K562 (cell line): ENCODE data around the gene ZKSCAN4. TPM values are rescaled to one million over a fixed set of nuclear protein-coding genes. Genes with fewer than 3 reads are reported as not detected.

Experiments used
- ATAC-seq: fragments of 200-7000 bp; cut with Tn5 transposase; 3 replicates; pipeline ENCODE4 v1.9.1; 2020; ENCODE audit warnings: moderate library complexity
- BruUV-seq: library from RNA; stranded (reverse); fragments of 400-500 nt; replicated peaks from 2 replicates; lab custom pipeline; 2021; lab: Mats Ljungman, UMichigan
- CTCF ChIA-PET: fragments of 300-600 bp; formaldehyde crosslinking; extraction: SDS; loops from one replicate; lab custom pipeline; 2021; ENCODE audit warnings: low intra/inter-chr PET ratio; lab: Yijun Ruan, JAX
- POLR2A ChIA-PET: fragments of 300-600, 350-650 bp; sonication (Branson Sonifier 250); formaldehyde crosslinking; extraction: SDS; loops from one replicate; lab custom pipeline; 2021; ENCODE audit warnings: antibody characterized with exemption, inconsistent platforms; lab: Yijun Ruan, JAX
- DNase-seq, 4 experiments: peaks; one replicate each; pipeline versions ENCODE4 v3.0.0 to v3.0.0-alpha.2; 2011 to 2018; ENCODE audit warnings: low spot score in 3 of 4, mixed read lengths in 3 of 4; ENCODE audit errors: extremely low read depth in 1 of 4
- FAIRE-seq: peaks from 2 replicates; lab custom pipeline; 2011; peaks lifted over from hg19 to GRCh38; lab: Jason Lieb, UNC
- H2AFZ ChIP-seq: 2 replicates; pipeline ENCODE4 v1.6.0; 2011; ENCODE audit warnings: low read depth, low read length, control low read depth, inconsistent platforms
- H3K27ac ChIP-seq: fragments of 200-600 bp; 3 replicates; pipeline ENCODE4 v1.8.0; 2011; ENCODE audit warnings: low read depth, mild to moderate bottlenecking, control low read depth, inconsistent platforms, low read length, moderate library complexity, mixed read lengths; ENCODE audit errors: extremely low read depth
- H3K27me3 ChIP-seq, 2 experiments: fragments of 300-600 bp in 1 of 2; 2 replicates in 1 of 2; 3 replicates in 1 of 2; pipeline versions ENCODE4 v1.6.0 to v1.8.0; 2011; ENCODE audit warnings: inconsistent platforms in 2 of 2, low read length in 2 of 2, mild to moderate bottlenecking in 1 of 2, mixed read lengths in 1 of 2, moderate library complexity in 1 of 2; ENCODE audit not compliant: control insufficient read depth in 2 of 2, insufficient read depth in 2 of 2
- H3K36me3 ChIP-seq: fragments of 300-600 bp; 3 replicates; pipeline ENCODE4 v1.8.0; 2011; ENCODE audit warnings: mild to moderate bottlenecking, low read length, inconsistent platforms; ENCODE audit not compliant: control insufficient read depth, insufficient read depth
- H3K4me1 ChIP-seq, 2 experiments: fragments of 200-600 bp in 1 of 2; replicated peaks in 1 of 2; 2 replicates in 1 of 2; 3 replicates in 1 of 2; pipeline versions ENCODE4 v1.5.1 to v1.8.0; 2011; ENCODE audit warnings: inconsistent platforms in 2 of 2, low read length in 2 of 2, mild to moderate bottlenecking in 1 of 2, mixed read lengths in 1 of 2, moderate library complexity in 1 of 2; ENCODE audit not compliant: control insufficient read depth in 2 of 2, insufficient read depth in 2 of 2
- H3K4me2 ChIP-seq: 2 replicates; pipeline ENCODE4 v1.6.1; 2011; ENCODE audit warnings: low read length, control low read depth, inconsistent platforms, mixed read lengths; ENCODE audit not compliant: insufficient read depth
- H3K4me3 ChIP-seq: fragments of 200-600 bp; sonication (generic), shearing (Covaris generic); 2 replicates; pipeline ENCODE4 v1.5.1; 2016; ENCODE audit warnings: control low read depth, inconsistent platforms
- H3K79me2 ChIP-seq: fragments of 200-600 bp; 3 replicates; pipeline ENCODE4 v1.8.0; 2011; ENCODE audit warnings: low read length, inconsistent platforms; ENCODE audit not compliant: control insufficient read depth, insufficient read depth
- H3K9ac ChIP-seq, 2 experiments: 2 replicates each; pipeline versions ENCODE4 v1.6.0 to v1.6.1; 2011; ENCODE audit warnings: low read depth in 2 of 2, low read length in 2 of 2, control low read depth in 1 of 2, inconsistent platforms in 1 of 2, mild to moderate bottlenecking in 1 of 2, mixed read lengths in 1 of 2; ENCODE audit not compliant: insufficient read depth in 1 of 2
- H3K9me1 ChIP-seq: one replicate; pipeline ENCODE4 v1.6.0; 2011; ENCODE audit warnings: inconsistent platforms, mild to moderate bottlenecking, low read length, moderate library complexity; ENCODE audit not compliant: control insufficient read depth, insufficient read depth
- H3K9me3 ChIP-seq: replicated peaks from 2 replicates; pipeline ENCODE4 v1.5.1; 2011; ENCODE audit warnings: low read depth, low read length, inconsistent platforms; ENCODE audit not compliant: control insufficient read depth, insufficient read depth
- H4K20me1 ChIP-seq: replicated peaks from 2 replicates; pipeline ENCODE4 v1.6.1; 2011; ENCODE audit warnings: low read length, inconsistent platforms, mixed read lengths; ENCODE audit not compliant: control insufficient read depth, insufficient read depth
- CSDE1 ChIP-seq, 2 experiments: fragments of 450-650 bp; IDR thresholded peaks; 2 replicates each; pipeline ENCODE4 v1.6.1; 2016; ENCODE audit warnings: mild to moderate bottlenecking in 1 of 2
- GTF2E2 ChIP-seq: fragments of 200-800 bp; sonication (Bioruptor generic); IDR thresholded peaks from 2 replicates; pipeline ENCODE4 v1.6.1; 2016; ENCODE audit warnings: missing genetic modification characterization, missing compliant biosample characterization
- KDM4B ChIP-seq, 2 experiments: fragments of 450-650 bp in 1 of 2; sonication (generic) in 1 of 2; IDR thresholded peaks; 2 replicates each; pipeline ENCODE4 v1.6.1; 2016 to 2017; ENCODE audit warnings: borderline replicate concordance in 2 of 2, antibody characterized with exemption in 1 of 2, low read depth in 1 of 2, mild to moderate bottlenecking in 1 of 2
- NR0B1 ChIP-seq: fragments of 450-650 bp; IDR thresholded peaks from one replicate; pipeline ENCODE4 v1.6.1; 2018; ENCODE audit warnings: mild to moderate bottlenecking, moderate library complexity; ENCODE audit not compliant: partially characterized antibody
- POLR2B ChIP-seq: fragments of 450-650 bp; IDR thresholded peaks from 2 replicates; pipeline ENCODE4 v1.6.1; 2018; ENCODE audit warnings: low read depth; ENCODE audit not compliant: partially characterized antibody
- PTRF ChIP-seq: fragments of 450-650 bp; IDR thresholded peaks from 2 replicates; pipeline ENCODE4 v1.6.1; 2016; ENCODE audit warnings: mild to moderate bottlenecking, missing genetic modification characterization, missing compliant biosample characterization
- THRAP3 ChIP-seq: fragments of 450-650 bp; IDR thresholded peaks from 2 replicates; pipeline ENCODE4 v1.6.1; 2016; ENCODE audit warnings: mild to moderate bottlenecking, inconsistent platforms, borderline replicate concordance
- ZNF140 ChIP-seq: fragments of 250-450 bp; sonication (Bioruptor Pico); IDR thresholded peaks from 2 replicates; pipeline ENCODE4 v1.8.0; 2021; ENCODE audit warnings: moderate library complexity, mild to moderate bottlenecking, inconsistent platforms
- ZNF75A ChIP-seq: fragments of 450-650 bp; formaldehyde crosslinking; IDR thresholded peaks from 2 replicates; pipeline ENCODE4 v1.4.0; 2020; ENCODE audit warnings: mild to moderate bottlenecking
- WGBS: fragments of 100-300 bp; shearing (Covaris generic); methylation state at CpG from one replicate; pipeline ENCODE4 v1.1.6; 2016; ENCODE audit warnings: low coverage, mixed read lengths; ENCODE audit not compliant: insufficient coverage; ENCODE audit errors: missing lambda C conversion rate; 5-methylcytosine and 5-hydroxymethylcytosine counted together
- in situ Hi-C: fragments of 300-500 bp; cut with MboI; formaldehyde crosslinking; loops from 4 replicates; pipeline ENCODE4 v1.15.0; 2018; ENCODE audit warnings: inconsistent platforms, mixed read lengths
- intact Hi-C: fragments of 100-400 bp; cut with micrococcal nuclease; formaldehyde crosslinking; loops from 2 replicates; pipeline ENCODE4 v1.14.2; 2022
- polyA plus RNA-seq, 8 experiments: library from polyadenylated mRNA; depleted of rRNA in 4 of 8; stranded (reverse) in 5 of 8; unstranded in 3 of 8; fragments of >200 nt; fragmentation: Nextera tagmentation in 2 of 8; fragmentation: Illumina TruSeq in 1 of 8; extraction: Ambion mirVana in 2 of 8; extraction: Trizol in 1 of 8; gene quantifications; 2 replicates each; pipeline versions ENCODE4 v1.2.1 to v1.2.3, GENCODE V29; 2011 to 2014; ENCODE audit warnings: inconsistent platforms in 1 of 8, missing spikeins in 1 of 8
- total RNA-seq, 7 experiments: library from RNA; depleted of rRNA in 6 of 7; stranded (reverse); fragments of >200 nt in 6 of 7; fragmentation: Illumina TruSeq in 2 of 7; extraction: Trizol in 2 of 7; gene quantifications; 2 replicates each; pipeline versions ENCODE4 v1.2.1 to v1.2.3, GENCODE V29; 2011 to 2021; ENCODE audit warnings: low replicate concordance in 1 of 7
- TF ChIP-seq, protein P1 (sequence below): fragments of 200-800 bp; sonication (Bioruptor generic); IDR thresholded peaks from 2 replicates; pipeline ENCODE4 v1.6.1; 2016; ENCODE audit warnings: missing genetic modification characterization, missing compliant biosample characterization

Gene ZKSCAN4
- total and polyA plus RNA-seq, 9 of the 15 experiments (the other 6 are each of a cell fraction or from before 2014, with no cell fraction given), result 1.2 to 5.3 (median 4.7) TPM

GRCh38 chr6:28280595-28281287 is 28.7 kb upstream of the ZKSCAN4 start:
- H3K4me3 ChIP-seq, result peak overlapping the region; percentile 73
- BruUV-seq, result TSS peak; percentile 77
- FAIRE-seq, result no peak
- TF ChIP-seq POLR2B (no peak), ZNF140 (CRISPR knock-in tag) (no peak), ZNF75A (CRISPR knock-in tag) (no peak), THRAP3 (0 out of 2 replicates have a peak, but pooled peaks have one; percentile 53), NR0B1 (no peak), GTF2E2 (tag) (no peak), PTRF (tag) (no peak), KDM4B (IDR thresholded peaks at IDR 0.05; ENCODE audit: borderline replicate concordance in 2 of 2, low read depth in 1 of 2) (peak in 1 of 2 experiments; percentile 75; a peak in 1 of 4 replicates), CSDE1 (IDR thresholded peaks at IDR 0.05) (0 out of 4 replicates have a peak, but pooled peaks of 1 of the 2 experiments have one; percentile 46)
- TF ChIP-seq, protein P1, sequence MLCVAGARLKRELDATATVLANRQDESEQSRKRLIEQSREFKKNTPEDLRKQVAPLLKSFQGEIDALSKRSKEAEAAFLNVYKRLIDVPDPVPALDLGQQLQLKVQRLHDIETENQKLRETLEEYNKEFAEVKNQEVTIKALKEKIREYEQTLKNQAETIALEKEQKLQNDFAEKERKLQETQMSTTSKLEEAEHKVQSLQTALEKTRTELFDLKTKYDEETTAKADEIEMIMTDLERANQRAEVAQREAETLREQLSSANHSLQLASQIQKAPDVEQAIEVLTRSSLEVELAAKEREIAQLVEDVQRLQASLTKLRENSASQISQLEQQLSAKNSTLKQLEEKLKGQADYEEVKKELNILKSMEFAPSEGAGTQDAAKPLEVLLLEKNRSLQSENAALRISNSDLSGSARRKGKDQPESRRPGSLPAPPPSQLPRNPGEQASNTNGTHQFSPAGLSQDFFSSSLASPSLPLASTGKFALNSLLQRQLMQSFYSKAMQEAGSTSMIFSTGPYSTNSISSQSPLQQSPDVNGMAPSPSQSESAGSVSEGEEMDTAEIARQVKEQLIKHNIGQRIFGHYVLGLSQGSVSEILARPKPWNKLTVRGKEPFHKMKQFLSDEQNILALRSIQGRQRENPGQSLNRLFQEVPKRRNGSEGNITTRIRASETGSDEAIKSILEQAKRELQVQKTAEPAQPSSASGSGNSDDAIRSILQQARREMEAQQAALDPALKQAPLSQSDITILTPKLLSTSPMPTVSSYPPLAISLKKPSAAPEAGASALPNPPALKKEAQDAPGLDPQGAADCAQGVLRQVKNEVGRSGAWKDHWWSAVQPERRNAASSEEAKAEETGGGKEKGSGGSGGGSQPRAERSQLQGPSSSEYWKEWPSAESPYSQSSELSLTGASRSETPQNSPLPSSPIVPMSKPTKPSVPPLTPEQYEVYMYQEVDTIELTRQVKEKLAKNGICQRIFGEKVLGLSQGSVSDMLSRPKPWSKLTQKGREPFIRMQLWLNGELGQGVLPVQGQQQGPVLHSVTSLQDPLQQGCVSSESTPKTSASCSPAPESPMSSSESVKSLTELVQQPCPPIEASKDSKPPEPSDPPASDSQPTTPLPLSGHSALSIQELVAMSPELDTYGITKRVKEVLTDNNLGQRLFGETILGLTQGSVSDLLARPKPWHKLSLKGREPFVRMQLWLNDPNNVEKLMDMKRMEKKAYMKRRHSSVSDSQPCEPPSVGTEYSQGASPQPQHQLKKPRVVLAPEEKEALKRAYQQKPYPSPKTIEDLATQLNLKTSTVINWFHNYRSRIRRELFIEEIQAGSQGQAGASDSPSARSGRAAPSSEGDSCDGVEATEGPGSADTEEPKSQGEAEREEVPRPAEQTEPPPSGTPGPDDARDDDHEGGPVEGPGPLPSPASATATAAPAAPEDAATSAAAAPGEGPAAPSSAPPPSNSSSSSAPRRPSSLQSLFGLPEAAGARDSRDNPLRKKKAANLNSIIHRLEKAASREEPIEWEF (CRISPR knock-in tag), result peak; percentile 39; the same call in 1 of the 2 replicates

More at GRCh38 chr6:28280595-28281287, 28.7 kb upstream of the ZKSCAN4 start:
- 16% methylated on average over 3 of the region's 3 CpGs for WGBS
- H3K4me2 ChIP-seq, result peak overlapping the region; percentile 85
- H3K27me3 ChIP-seq, result no peaks in the 10 kb centered on the region
- peaks cover 41% of the 10 kb centered on the region for H3K36me3 ChIP-seq
- no peak for ATAC-seq
- no peaks in the 10 kb centered on the region for H3K9me1 ChIP-seq
- in situ Hi-C loops, result no loop called here
- peaks cover 4 to 7% of the 10 kb centered on the region in 2 experiments; a peak in 2 of 5 replicates for H3K4me1 ChIP-seq
- H3K79me2 ChIP-seq, result peaks cover 16% of the 10 kb centered on the region
- H3K27ac ChIP-seq, result peak overlapping the region; percentile 48; the same call in 1 of the 3 replicates
- peak overlapping the region in 1 of 2 experiments; percentile 81; a peak in 3 of 4 replicates for H3K9ac ChIP-seq
- peaks cover 6% of the 10 kb centered on the region; the same call in 1 of the 2 replicates for H3K9me3 ChIP-seq
- H2AFZ ChIP-seq, result peak overlapping the region; percentile 87
- no peak for DNase-seq
- CTCF ChIA-PET, result no interaction called here
- POLR2A ChIA-PET, result interaction anchor here (0.5 to 5.4 kb wide), 17 partner anchors 12 to 596 kb away, joined by 3 to 61 read pairs (median 4); partner anchors contain the start of genes ZKSCAN4, ZKSCAN8 and ZSCAN26
- H4K20me1 ChIP-seq, result no peaks in the 10 kb centered on the region
- intact Hi-C loops, result loop anchor here (1.0 to 5.0 kb wide), 3 partner anchors 53 to 74 kb away; partner anchors contain the start of genes ZSCAN31 and ZSCAN9
